Thoracic aorta (tissue), 2 donors: Measurements from ENCODE around the gene TMEM156. TPM values are rescaled to one million over a fixed set of nuclear protein-coding genes. Genes with fewer than 3 reads are reported as not detected.
"Not testable (repeated sequence)": the region's sequence is repeated elsewhere in the genome, so short reads cannot be mapped to it uniquely, and the experiment has no call there.

Experiments used
- ATAC-seq: fragments of 150-250 bp; one replicate; pipeline ENCODE4 v1.8.0; 2017; ENCODE audit warnings: low read depth; ENCODE audit not compliant: insufficient number of reproducible peaks, low FRiP score
- DNase-seq: peaks from one replicate; pipeline ENCODE4 v3.0.0-alpha.2; 2020; ENCODE audit warnings: low spot score
- H3K27ac ChIP-seq, 2 donors: fragments of 200-600 bp; sonication (generic); 1 replicate in 1 of 2; 2 replicates in 1 of 2; pipeline ENCODE4 v1.5.1; 2016; ENCODE audit warnings: mild to moderate bottlenecking in 2 of 2, moderate library complexity in 2 of 2
- H3K27me3 ChIP-seq: fragments of 200-600 bp; sonication (generic); replicated peaks from 2 replicates; pipeline ENCODE4 v1.6.0; 2016; ENCODE audit warnings: mild to moderate bottlenecking; ENCODE audit not compliant: insufficient read depth
- H3K36me3 ChIP-seq: fragments of 200-600 bp; sonication (generic); one replicate; pipeline ENCODE4 v1.5.1; 2016
- H3K4me1 ChIP-seq, 2 donors: fragments of 200-600 bp; sonication (generic); 1 replicate in 1 of 2; 2 replicates in 1 of 2; pipeline versions ENCODE4 v1.5.1 to v1.6.0; 2016; ENCODE audit warnings: low read depth in 2 of 2, mild to moderate bottlenecking in 1 of 2; ENCODE audit not compliant: control insufficient read depth in 1 of 2
- H3K4me3 ChIP-seq: fragments of 200-600 bp; sonication (generic); 2 replicates; pipeline ENCODE4 v1.5.1; 2016; ENCODE audit warnings: mild to moderate bottlenecking
- H3K9me3 ChIP-seq: fragments of 200-600 bp; sonication (generic); 2 replicates; pipeline ENCODE4 v1.5.1; 2016
- CTCF ChIP-seq: fragments of 200-600 bp; sonication (generic); IDR thresholded peaks from one replicate; pipeline ENCODE4 v1.5.1; 2019; ENCODE audit warnings: antibody characterized with exemption
- total RNA-seq, 2 donors: library from RNA; depleted of rRNA; stranded (reverse); fragments of >200 nt; gene quantifications; one replicate each; pipeline versions ENCODE4 v1.1.0 to v1.2.3, GENCODE V29; 2016

TMEM156 gene
- total RNA-seq, 2 donors from 2014 or later, result not detected

- ATAC-seq (no peak), DNase-seq (no peak)
- H3K36me3 ChIP-seq, result no peaks in the 10 kb centered on the region
- no peak overlapping the region for H3K4me3 ChIP-seq
- H3K9me3 ChIP-seq, result no peaks in the 10 kb centered on the region
- H3K27me3 ChIP-seq, result no peaks in the 10 kb centered on the region
- no peak overlapping the region for H3K27ac ChIP-seq
- H3K4me1 ChIP-seq, result peaks cover under 1 to 2% of the 10 kb centered on the region in 2 donors
- no peak for TF ChIP-seq CTCF
Observed at GRCh38 chr4:39037941-39038340, 5.7 kb upstream of the TMEM156 start.

GRCh38 chr4:39037491-39037825 lies 5.2 kb upstream of the TMEM156 start:
- Histone ChIP-seq H3K4me3 (no peak overlapping the region), H3K27ac (no peak overlapping the region), H3K36me3 (no peaks in the 10 kb centered on the region), H3K27me3 (no peaks in the 10 kb centered on the region), H3K9me3 (no peaks in the 10 kb centered on the region), H3K4me1 (no peaks in the 10 kb centered on the region)
- no peak for TF ChIP-seq CTCF
- no peak for ATAC-seq
- DNase-seq, result no peak

- Histone ChIP-seq H3K4me1 (no peaks in the 10 kb centered on the region), H3K4me3 (no peak overlapping the region), H3K27me3 (no peaks in the 10 kb centered on the region), H3K36me3 (no peaks in the 10 kb centered on the region), H3K9me3 (no peaks in the 10 kb centered on the region), H3K27ac (no peak overlapping the region)
- DNase-seq (no peak), ATAC-seq (no peak)
- no peak for TF ChIP-seq CTCF
Observed at GRCh38 chr4:39036172-39036571, 4.0 kb upstream of the TMEM156 start.

GRCh38 chr4:39031590-39032020 lies 604 bp downstream of the TMEM156 start:
- not testable (repeated sequence) for H3K4me3 ChIP-seq, H3K4me1 ChIP-seq, H3K27ac ChIP-seq, DNase-seq, H3K36me3 ChIP-seq, ATAC-seq, H3K27me3 ChIP-seq, H3K9me3 ChIP-seq

- H3K36me3 ChIP-seq, result no peaks in the 10 kb centered on the region
- TF ChIP-seq CTCF, result no peak
- H3K4me3 ChIP-seq, result no peak overlapping the region
- DNase-seq (no peak), ATAC-seq (no peak)
- no peaks in the 10 kb centered on the region for H3K9me3 ChIP-seq
- no peaks in the 10 kb centered on the region for H3K4me1 ChIP-seq
- H3K27me3 ChIP-seq, result no peaks in the 10 kb centered on the region
- H3K27ac ChIP-seq, result no peak overlapping the region
Observed at GRCh38 chr4:39030725-39031124, 1.5 kb downstream of the TMEM156 start.
